ENCODE results near the gene SLC11A1.

SLC11A1 gene

GRCh38 chr2:218387369-218388194 lies 5.5 kb downstream of the SLC11A1 start:
- Histone ChIP-seq H3K27me3 (ENCODE audit: control insufficient read depth in 1 of 2, insufficient read depth in 2 of 2, low read length in 2 of 2) (no peaks in the 10 kb centered on the region), H3K36me3 (ENCODE audit: insufficient read depth, low read length) (no peaks in the 10 kb centered on the region), H3K9ac (ENCODE audit: low read length) (no peak overlapping the region), H3K27ac (ENCODE audit: low read depth, low read length) (no peak overlapping the region), H3K4me3 (ENCODE audit: low read depth in 1 of 2, low read length in 2 of 2) (peak overlapping the region in 1 of 2 donors; percentile 52), H3K4me1 (ENCODE audit: insufficient read depth, low read length) (peaks cover 7% of the 10 kb centered on the region), H3K9me3 (ENCODE audit: low read length) (no peaks in the 10 kb centered on the region)

GRCh38 chr2:218389333-218390150 lies 7.5 kb downstream of the SLC11A1 start:
- no peak overlapping the region for H3K27ac ChIP-seq (ENCODE audit: low read depth, low read length)
- H3K4me1 ChIP-seq (ENCODE audit: insufficient read depth, low read length) = peaks cover 7% of the 10 kb centered on the region
- no peak overlapping the region for H3K9ac ChIP-seq (ENCODE audit: low read length)
- H3K27me3 ChIP-seq (ENCODE audit: control insufficient read depth in 1 of 2, insufficient read depth in 2 of 2, low read length in 2 of 2) = no peaks in the 10 kb centered on the region
- no peak overlapping the region for H3K4me3 ChIP-seq (ENCODE audit: low read depth in 1 of 2, low read length in 2 of 2)
- H3K36me3 ChIP-seq (ENCODE audit: insufficient read depth, low read length) = no peaks in the 10 kb centered on the region
- no peaks in the 10 kb centered on the region for H3K9me3 ChIP-seq (ENCODE audit: low read length)

GRCh38 chr2:218391202-218391601 lies 9.1 kb downstream of the SLC11A1 start:
- Histone ChIP-seq H3K27me3 (ENCODE audit: control insufficient read depth in 1 of 2, insufficient read depth in 2 of 2, low read length in 2 of 2) (no peaks in the 10 kb centered on the region), H3K4me3 (ENCODE audit: low read depth in 1 of 2, low read length in 2 of 2) (no peak overlapping the region), H3K4me1 (ENCODE audit: insufficient read depth, low read length) (peaks cover 7% of the 10 kb centered on the region), H3K9ac (ENCODE audit: low read length) (no peak overlapping the region), H3K27ac (ENCODE audit: low read depth, low read length) (no peak overlapping the region), H3K9me3 (ENCODE audit: low read length) (no peaks in the 10 kb centered on the region), H3K36me3 (ENCODE audit: insufficient read depth, low read length) (no peaks in the 10 kb centered on the region)

GRCh38 chr2:218392459-218392858 lies 10.4 kb downstream of the SLC11A1 start:
- Histone ChIP-seq H3K27me3 (ENCODE audit: control insufficient read depth in 1 of 2, insufficient read depth in 2 of 2, low read length in 2 of 2) (no peaks in the 10 kb centered on the region), H3K36me3 (ENCODE audit: insufficient read depth, low read length) (no peaks in the 10 kb centered on the region), H3K9me3 (ENCODE audit: low read length) (no peaks in the 10 kb centered on the region), H3K9ac (ENCODE audit: low read length) (no peak overlapping the region), H3K4me3 (ENCODE audit: low read depth in 1 of 2, low read length in 2 of 2) (no peak overlapping the region), H3K27ac (ENCODE audit: low read depth, low read length) (no peak overlapping the region), H3K4me1 (ENCODE audit: insufficient read depth, low read length) (peaks cover 11% of the 10 kb centered on the region)

- H3K9ac ChIP-seq (ENCODE audit: low read length) = no peak overlapping the region
- H3K36me3 ChIP-seq (ENCODE audit: insufficient read depth, low read length) = no peaks in the 10 kb centered on the region
- no peak overlapping the region for H3K27ac ChIP-seq (ENCODE audit: low read depth, low read length)
- H3K27me3 ChIP-seq (ENCODE audit: control insufficient read depth in 1 of 2, insufficient read depth in 2 of 2, low read length in 2 of 2) = no peaks in the 10 kb centered on the region
- H3K4me1 ChIP-seq (ENCODE audit: insufficient read depth, low read length) = peaks cover 14% of the 10 kb centered on the region
- H3K4me3 ChIP-seq (ENCODE audit: low read depth in 1 of 2, low read length in 2 of 2) = no peak overlapping the region
- H3K9me3 ChIP-seq (ENCODE audit: low read length) = no peaks in the 10 kb centered on the region
Observed at GRCh38 chr2:218392891-218393462, 10.9 kb downstream of the SLC11A1 start.

GRCh38 chr2:218393750-218394290 lies 11.7 kb downstream of the SLC11A1 start:
- no peak overlapping the region for H3K4me3 ChIP-seq (ENCODE audit: low read depth in 1 of 2, low read length in 2 of 2)
- no peak overlapping the region for H3K27ac ChIP-seq (ENCODE audit: low read depth, low read length)
- H3K4me1 ChIP-seq (ENCODE audit: insufficient read depth, low read length) = peaks cover 14% of the 10 kb centered on the region
- no peaks in the 10 kb centered on the region for H3K36me3 ChIP-seq (ENCODE audit: insufficient read depth, low read length)
- no peaks in the 10 kb centered on the region for H3K9me3 ChIP-seq (ENCODE audit: low read length)
- H3K9ac ChIP-seq (ENCODE audit: low read length) = no peak overlapping the region
- no peaks in the 10 kb centered on the region for H3K27me3 ChIP-seq (ENCODE audit: control insufficient read depth in 1 of 2, insufficient read depth in 2 of 2, low read length in 2 of 2)

GRCh38 chr2:218394298-218395089 lies 12.4 kb downstream of the SLC11A1 start:
- no peaks in the 10 kb centered on the region for H3K36me3 ChIP-seq (ENCODE audit: insufficient read depth, low read length)
- H3K9me3 ChIP-seq (ENCODE audit: low read length) = no peaks in the 10 kb centered on the region
- no peak overlapping the region for H3K4me3 ChIP-seq (ENCODE audit: low read depth in 1 of 2, low read length in 2 of 2)
- no peaks in the 10 kb centered on the region for H3K27me3 ChIP-seq (ENCODE audit: control insufficient read depth in 1 of 2, insufficient read depth in 2 of 2, low read length in 2 of 2)
- H3K9ac ChIP-seq (ENCODE audit: low read length) = no peak overlapping the region
- peaks cover 14% of the 10 kb centered on the region for H3K4me1 ChIP-seq (ENCODE audit: insufficient read depth, low read length)
- no peak overlapping the region for H3K27ac ChIP-seq (ENCODE audit: low read depth, low read length)

- Histone ChIP-seq H3K27ac (ENCODE audit: low read depth, low read length) (no peak overlapping the region), H3K4me1 (ENCODE audit: insufficient read depth, low read length) (peaks cover 14% of the 10 kb centered on the region), H3K4me3 (ENCODE audit: low read depth in 1 of 2, low read length in 2 of 2) (no peak overlapping the region), H3K36me3 (ENCODE audit: insufficient read depth, low read length) (no peaks in the 10 kb centered on the region), H3K27me3 (ENCODE audit: control insufficient read depth in 1 of 2, insufficient read depth in 2 of 2, low read length in 2 of 2) (no peaks in the 10 kb centered on the region), H3K9ac (ENCODE audit: low read length) (no peak overlapping the region), H3K9me3 (ENCODE audit: low read length) (no peaks in the 10 kb centered on the region)
Observed at GRCh38 chr2:218395090-218395444, 13.0 kb downstream of the SLC11A1 start.

- no peaks in the 10 kb centered on the region for H3K36me3 ChIP-seq (ENCODE audit: insufficient read depth, low read length)
- H3K27ac ChIP-seq (ENCODE audit: low read depth, low read length) = peak overlapping the region; percentile 10
- H3K4me1 ChIP-seq (ENCODE audit: insufficient read depth, low read length) = peaks cover 14% of the 10 kb centered on the region
- H3K27me3 ChIP-seq (ENCODE audit: control insufficient read depth in 1 of 2, insufficient read depth in 2 of 2, low read length in 2 of 2) = no peaks in the 10 kb centered on the region
- no peaks in the 10 kb centered on the region for H3K9me3 ChIP-seq (ENCODE audit: low read length)
- no peak overlapping the region for H3K9ac ChIP-seq (ENCODE audit: low read length)
- H3K4me3 ChIP-seq (ENCODE audit: low read depth in 1 of 2, low read length in 2 of 2) = peak overlapping the region in 1 of 2 donors; percentile 51
Observed at GRCh38 chr2:218395456-218395825, 13.4 kb downstream of the SLC11A1 start.

GRCh38 chr2:218395826-218396687 lies 14.0 kb downstream of the SLC11A1 start:
- H3K36me3 ChIP-seq (ENCODE audit: insufficient read depth, low read length) = no peaks in the 10 kb centered on the region
- H3K4me1 ChIP-seq (ENCODE audit: insufficient read depth, low read length) = peaks cover 16% of the 10 kb centered on the region
- H3K9ac ChIP-seq (ENCODE audit: low read length) = peak overlapping the region; percentile 65
- H3K27me3 ChIP-seq (ENCODE audit: control insufficient read depth in 1 of 2, insufficient read depth in 2 of 2, low read length in 2 of 2) = no peaks in the 10 kb centered on the region
- no peaks in the 10 kb centered on the region for H3K9me3 ChIP-seq (ENCODE audit: low read length)
- peak overlapping the region; percentile 99 for H3K27ac ChIP-seq (ENCODE audit: low read depth, low read length)
- peak overlapping the region; percentile 75 to 79 for H3K4me3 ChIP-seq (ENCODE audit: low read depth in 1 of 2, low read length in 2 of 2)
